ENCODE data around the gene MAP3K19. TPM values are rescaled to one million over a fixed set of nuclear protein-coding genes. Genes with fewer than 3 reads are reported as not detected.

The MAP3K19 gene
- total RNA-seq, 1 donor from 2014 or later = not detected

- no peak overlapping the region for H3K27ac Mint-ChIP-seq (ENCODE audit: unreplicated experiment)
- Histone ChIP-seq H3K9me3 (ENCODE audit: insufficient read depth, low read depth, low read length) (no peaks in the 10 kb centered on the region), H4K20me1 (ENCODE audit: insufficient read depth, low read length) (peaks cover 95% of the 10 kb centered on the region), H3K79me2 (ENCODE audit: insufficient read depth, low read length) (peaks cover 100% of the 10 kb centered on the region), H3K4me3 (ENCODE audit: insufficient read depth, low read depth, low read length) (no peak overlapping the region), H3K36me3 (ENCODE audit: insufficient read depth, low read length) (peaks cover 2% of the 10 kb centered on the region), H3K27ac (ENCODE audit: low read depth, low read length) (no peak overlapping the region), H3K4me1 (ENCODE audit: insufficient read depth, low read length) (peaks cover 13% of the 10 kb centered on the region), H3K4me2 (ENCODE audit: low read length) (no peak overlapping the region), H2AFZ (ENCODE audit: low read depth, low read length) (no peak overlapping the region), H3K9ac (ENCODE audit: low read length) (no peak overlapping the region), H3K27me3 (ENCODE audit: insufficient read depth, low read length) (no peaks in the 10 kb centered on the region)
- H3K27me3 Mint-ChIP-seq (ENCODE audit: low read depth, unreplicated experiment) = no peaks in the 10 kb centered on the region
- TF ChIP-seq CTCF (IDR thresholded peaks at IDR 0.05; ENCODE audit: insufficient read depth, low read depth, low read length) (no peak), EZH2 (IDR thresholded peaks at IDR 0.05; ENCODE audit: insufficient read depth, low read length) (no peak)
- H3K9me3 Mint-ChIP-seq (ENCODE audit: unreplicated experiment) = no peaks in the 10 kb centered on the region
- H3K36me3 Mint-ChIP-seq (ENCODE audit: low read depth, unreplicated experiment) = peaks cover 3% of the 10 kb centered on the region
- no peak for FAIRE-seq
- H3K4me3 Mint-ChIP-seq (ENCODE audit: unreplicated experiment) = no peak overlapping the region
- peaks cover 30% of the 10 kb centered on the region for H3K4me1 Mint-ChIP-seq (ENCODE audit: low read depth, unreplicated experiment)
- DNase-seq (ENCODE audit: low read depth) = no peak
Measured at GRCh38 chr2:134924912-134925311, 122.3 kb downstream of the MAP3K19 start.

- H3K36me3 ChIP-seq (ENCODE audit: insufficient read depth, low read length) = no peaks in the 10 kb centered on the region
- H3K4me2 ChIP-seq (ENCODE audit: low read length) = peak overlapping the region; percentile 90
- Mint-ChIP-seq H3K27me3 (ENCODE audit: low read depth, unreplicated experiment) (no peaks in the 10 kb centered on the region), H3K36me3 (ENCODE audit: low read depth, unreplicated experiment) (peaks cover under 1% of the 10 kb centered on the region), H3K4me1 (ENCODE audit: low read depth, unreplicated experiment) (peaks cover 10% of the 10 kb centered on the region), H3K4me3 (ENCODE audit: unreplicated experiment) (peak overlapping the region; percentile 94), H3K27ac (ENCODE audit: unreplicated experiment) (peak overlapping the region; percentile 98), H3K9me3 (ENCODE audit: unreplicated experiment) (no peaks in the 10 kb centered on the region)
- peaks cover 60% of the 10 kb centered on the region for H3K79me2 ChIP-seq (ENCODE audit: insufficient read depth, low read length)
- TF ChIP-seq CTCF (IDR thresholded peaks at IDR 0.05; ENCODE audit: insufficient read depth, low read depth, low read length) (no peak), EZH2 (IDR thresholded peaks at IDR 0.05; ENCODE audit: insufficient read depth, low read length) (no peak)
- H3K27ac ChIP-seq (ENCODE audit: low read depth, low read length) = peak overlapping the region; percentile 99
- H3K9me3 ChIP-seq (ENCODE audit: insufficient read depth, low read depth, low read length) = no peaks in the 10 kb centered on the region
- peak overlapping the region; percentile 99 for H2AFZ ChIP-seq (ENCODE audit: low read depth, low read length)
- H3K4me3 ChIP-seq (ENCODE audit: insufficient read depth, low read depth, low read length) = peak overlapping the region; percentile 94
- no peaks in the 10 kb centered on the region for H3K27me3 ChIP-seq (ENCODE audit: insufficient read depth, low read length)
- FAIRE-seq = no peak
- DNase-seq (ENCODE audit: low read depth) = peak; percentile 10
- H3K9ac ChIP-seq (ENCODE audit: low read length) = peak overlapping the region; percentile 100
- H4K20me1 ChIP-seq (ENCODE audit: insufficient read depth, low read length) = peaks cover 51% of the 10 kb centered on the region
- peaks cover 13% of the 10 kb centered on the region for H3K4me1 ChIP-seq (ENCODE audit: insufficient read depth, low read length)
Measured at GRCh38 chr2:134919341-134920210, 127.7 kb downstream of the MAP3K19 start.
